ENCODE data around the gene IER2. TPM values are rescaled to one million over a fixed set of nuclear protein-coding genes. Genes with fewer than 3 reads are reported as not detected.

IER2 gene
- total and polyA plus RNA-seq, 9 of the 15 experiments (the other 6 are each of a cell fraction or from before 2014, with no cell fraction given), result 4.5 to 205 (median 23.7) TPM

- H4K20me1 ChIP-seq (replicated peaks; ENCODE audit: control insufficient read depth, insufficient read depth, low read length), result no peaks in the 10 kb centered on the region
- H3K4me2 ChIP-seq (ENCODE audit: insufficient read depth, low read length), result no peak overlapping the region
- H3K9me1 ChIP-seq (ENCODE audit: control insufficient read depth, insufficient read depth, low read length), result no peaks in the 10 kb centered on the region
- peaks cover 4 to 6% of the 10 kb centered on the region in 2 experiments; a peak in 3 of 5 replicates for H3K4me1 ChIP-seq (replicated peaks in 1 of 2; ENCODE audit: control insufficient read depth in 2 of 2, insufficient read depth in 2 of 2, low read length in 2 of 2)
- no peaks in the 10 kb centered on the region for H3K79me2 ChIP-seq (ENCODE audit: control insufficient read depth, insufficient read depth, low read length)
- ChIA-PET CTCF (ENCODE audit: low intra/inter-chr PET ratio) (no interaction called here), POLR2A (interaction anchor here (0.9 to 1.2 kb wide), 2 partner anchors 11 to 83 kb away, joined by 3 to 4 read pairs; no protein-coding TSS in a partner anchor)
- no peaks in the 10 kb centered on the region for H3K9me3 ChIP-seq (replicated peaks; ENCODE audit: control insufficient read depth, insufficient read depth, low read depth, low read length)
- BruUV-seq (replicated peaks), result no TSS peak
- H3K27ac ChIP-seq (ENCODE audit: extremely low read depth, low read depth, low read length), result no peak overlapping the region
- H3K9ac ChIP-seq (ENCODE audit: insufficient read depth in 1 of 2, low read depth in 2 of 2, low read length in 2 of 2), result no peak overlapping the region
- no peaks in the 10 kb centered on the region for H3K27me3 ChIP-seq (ENCODE audit: control insufficient read depth in 2 of 2, insufficient read depth in 2 of 2, low read length in 2 of 2)
- 33% methylated on average over 2 of the region's 4 CpGs for WGBS (ENCODE audit: insufficient coverage, low coverage, missing lambda C conversion rate)
- FAIRE-seq (no peak), DNase-seq (ENCODE audit: extremely low read depth in 1 of 4, low spot score in 3 of 4) (no peak), ATAC-seq (no peak)
- no peaks in the 10 kb centered on the region for H3K36me3 ChIP-seq (ENCODE audit: control insufficient read depth, insufficient read depth, low read length)
- H2AFZ ChIP-seq (ENCODE audit: low read depth, low read length), result 0 out of 2 replicates have a peak overlapping the region, but pooled peaks have one; percentile 24
- intact Hi-C loops (cut with micrococcal nuclease), result no loop called here
- TF ChIP-seq ZBTB11 (CRISPR knock-in tag; IDR thresholded peaks at IDR 0.05), result no peak
- TF ChIP-seq, protein P1, sequence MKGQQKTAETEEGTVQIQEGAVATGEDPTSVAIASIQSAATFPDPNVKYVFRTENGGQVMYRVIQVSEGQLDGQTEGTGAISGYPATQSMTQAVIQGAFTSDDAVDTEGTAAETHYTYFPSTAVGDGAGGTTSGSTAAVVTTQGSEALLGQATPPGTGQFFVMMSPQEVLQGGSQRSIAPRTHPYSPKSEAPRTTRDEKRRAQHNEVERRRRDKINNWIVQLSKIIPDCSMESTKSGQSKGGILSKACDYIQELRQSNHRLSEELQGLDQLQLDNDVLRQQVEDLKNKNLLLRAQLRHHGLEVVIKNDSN (CRISPR knock-in tag; IDR thresholded peaks at IDR 0.05), result no peak
- TF ChIP-seq BHLHE40 (IDR thresholded peaks at IDR 0.05; ENCODE audit: low read length), result no peak
- no peak for TF ChIP-seq TRIM28 (IDR thresholded peaks at IDR 0.05)
- TF ChIP-seq GTF2F1 (IDR thresholded peaks at IDR 0.05; ENCODE audit: low read depth, low read length), result no peak
- TF ChIP-seq HDAC1 (IDR thresholded peaks at IDR 0.05), result no peak
- no peak for TF ChIP-seq ZNF561 (CRISPR knock-in tag; conservative IDR thresholded peaks at IDR 0.05)
- no peak for TF ChIP-seq SAFB2 (IDR thresholded peaks at IDR 0.05; ENCODE audit: borderline replicate concordance, low read depth, low read length, severe bottlenecking)
- TF ChIP-seq ZFP91 (CRISPR knock-in tag; IDR thresholded peaks at IDR 0.05), result no peak
- no peak for TF ChIP-seq ESRRB (CRISPR knock-in tag; IDR thresholded peaks at IDR 0.05; ENCODE audit: borderline replicate concordance)
- TF ChIP-seq SAP30 (IDR thresholded peaks at IDR 0.05; ENCODE audit: borderline replicate concordance, insufficient read depth, low read depth, low read length, poor library complexity, severe bottlenecking), result no peak
- TF ChIP-seq RBM25 (IDR thresholded peaks at IDR 0.05; ENCODE audit: low read depth, low read length, severe bottlenecking), result no peak
- TF ChIP-seq FOXA1 (IDR thresholded peaks at IDR 0.05; ENCODE audit: borderline replicate concordance), result no peak
- in situ Hi-C loops (cut with MboI), result no loop called here
- no peak overlapping the region for H3K4me3 ChIP-seq
Measured at GRCh38 chr19:13187419-13187818, 37.2 kb downstream of the IER2 start.
